ENCODE measurements around the gene SLC39A3. TPM values are rescaled to one million over a fixed set of nuclear protein-coding genes. Genes with fewer than 3 reads are reported as not detected.

Gene SLC39A3
- total RNA-seq, 1 experiment from 2014 or later: 39.1 TPM

GRCh38 chr19:2780284-2780683 lies 40.5 kb upstream of the SLC39A3 start:
- RAD21 ChIA-PET (ENCODE audit: low non-redundant PET in 1 of 2, low total read pairs in 2 of 2, uncharacterized antibody in 2 of 2, unreplicated experiment in 2 of 2): no interaction called here
- BruUV-seq (replicated peaks): no TSS peak
- Histone ChIP-seq H3K9ac (ENCODE audit: low read length) (no peak overlapping the region), H4K20me1 (ENCODE audit: insufficient read depth) (peaks cover 6% of the 10 kb centered on the region; the same call in 1 of the 2 replicates), H3K27me3 (ENCODE audit: insufficient read depth, low read length) (no peaks in the 10 kb centered on the region), H3K4me1 (ENCODE audit: control insufficient read depth in 1 of 2, insufficient read depth in 2 of 2, low read length in 2 of 2) (peaks cover 22 to 30% of the 10 kb centered on the region in 2 experiments), H3K9me2 (ENCODE audit: insufficient read depth) (no peaks in the 10 kb centered on the region), H2AFZ (ENCODE audit: low read depth, low read length, poor library complexity, severe bottlenecking) (no peak overlapping the region), H3K9me3 (ENCODE audit: control insufficient read depth in 1 of 2, insufficient read depth in 1 of 2, low read depth in 1 of 2, low read length in 2 of 2) (no peaks in the 10 kb centered on the region), H3K27ac (ENCODE audit: low read depth, low read length) (no peak overlapping the region), H3K79me2 (ENCODE audit: insufficient read depth, low read length) (peaks cover 79% of the 10 kb centered on the region), H3K36me3 (ENCODE audit: control insufficient read depth in 1 of 2, insufficient read depth in 2 of 2, low read length in 2 of 2) (peaks cover 5 to 23% of the 10 kb centered on the region in 2 experiments; a peak in 2 of 4 replicates), H3K4me3 (replicated peaks in 1 of 2; ENCODE audit: low read depth in 1 of 2, low read length in 2 of 2) (no peak overlapping the region), H3K4me2 (ENCODE audit: low read length) (no peak overlapping the region)
- intact Hi-C loops (cut with micrococcal nuclease): no loop called here
- CTCF ChIA-PET: no interaction called here
- POLR2A ChIA-PET: no interaction called here
- ATAC-seq (no peak), DNase-seq (ENCODE audit: low read depth, low spot score) (no peak)
- TF ChIP-seq ZBTB33 (IDR thresholded peaks at IDR 0.05; ENCODE audit: extremely low read depth, insufficient replicate concordance, low read length) (no peak), POLR2A (IDR thresholded peaks at IDR 0.05; ENCODE audit: borderline replicate concordance, extremely low read depth, insufficient read depth, insufficient read length) (no peak), JUND (IDR thresholded peaks at IDR 0.05) (no peak), EGR1 (IDR thresholded peaks at IDR 0.05; ENCODE audit: low read depth) (no peak)

GRCh38 chr19:2779121-2779740 lies 39.4 kb upstream of the SLC39A3 start:
- Histone ChIP-seq H3K4me3 (replicated peaks in 1 of 2; ENCODE audit: low read depth in 1 of 2, low read length in 2 of 2) (no peak overlapping the region), H3K4me1 (ENCODE audit: control insufficient read depth in 1 of 2, insufficient read depth in 2 of 2, low read length in 2 of 2) (peaks cover 15 to 22% of the 10 kb centered on the region in 2 experiments), H2AFZ (ENCODE audit: low read depth, low read length, poor library complexity, severe bottlenecking) (no peak overlapping the region), H3K27me3 (ENCODE audit: insufficient read depth, low read length) (no peaks in the 10 kb centered on the region), H4K20me1 (ENCODE audit: insufficient read depth) (peaks cover 6% of the 10 kb centered on the region; the same call in 1 of the 2 replicates), H3K27ac (ENCODE audit: low read depth, low read length) (no peak overlapping the region), H3K36me3 (ENCODE audit: control insufficient read depth in 1 of 2, insufficient read depth in 2 of 2, low read length in 2 of 2) (peaks cover 5 to 23% of the 10 kb centered on the region in 2 experiments; a peak in 2 of 4 replicates), H3K4me2 (ENCODE audit: low read length) (no peak overlapping the region), H3K9me3 (ENCODE audit: control insufficient read depth in 1 of 2, insufficient read depth in 1 of 2, low read depth in 1 of 2, low read length in 2 of 2) (no peaks in the 10 kb centered on the region), H3K9me2 (ENCODE audit: insufficient read depth) (no peaks in the 10 kb centered on the region), H3K9ac (ENCODE audit: low read length) (no peak overlapping the region), H3K79me2 (ENCODE audit: insufficient read depth, low read length) (peaks cover 89% of the 10 kb centered on the region)
- ChIA-PET POLR2A (no interaction called here), CTCF (no interaction called here), RAD21 (ENCODE audit: low non-redundant PET in 1 of 2, low total read pairs in 2 of 2, uncharacterized antibody in 2 of 2, unreplicated experiment in 2 of 2) (no interaction called here)
- intact Hi-C loops (cut with micrococcal nuclease): no loop called here
- ATAC-seq (no peak), DNase-seq (ENCODE audit: low read depth, low spot score) (no peak)
- no TSS peak for BruUV-seq (replicated peaks)
- no peak for TF ChIP-seq SRF (IDR thresholded peaks at IDR 0.05; ENCODE audit: low read depth)
- no peak for TF ChIP-seq CBX3 (IDR thresholded peaks at IDR 0.05; ENCODE audit: low read depth)
- no peak for TF ChIP-seq EGR1 (IDR thresholded peaks at IDR 0.05; ENCODE audit: low read depth)
- TF ChIP-seq ZFX (IDR thresholded peaks at IDR 0.05): no peak
- no peak for TF ChIP-seq YY1 (IDR thresholded peaks at IDR 0.05; ENCODE audit: extremely low read depth, insufficient replicate concordance, low read depth, low read length)
- TF ChIP-seq ATF3 (IDR thresholded peaks at IDR 0.05): no peak
- TF ChIP-seq MAX (IDR thresholded peaks at IDR 0.05): no peak
- no peak for TF ChIP-seq JUND (IDR thresholded peaks at IDR 0.05)
- no peak for TF ChIP-seq POLR2AphosphoS5 (IDR thresholded peaks at IDR 0.05; ENCODE audit: low read depth, low read length)
- no peak for TF ChIP-seq RAD21 (IDR thresholded peaks at IDR 0.05; ENCODE audit: low read depth)
- no peak for TF ChIP-seq SIN3A (IDR thresholded peaks at IDR 0.05; ENCODE audit: low read depth)
- no peak for TF ChIP-seq ELF1 (IDR thresholded peaks at IDR 0.05; ENCODE audit: borderline replicate concordance, low read depth)
- TF ChIP-seq EZH2 (IDR thresholded peaks at IDR 0.05): no peak
- no peak for TF ChIP-seq ZBTB33 (IDR thresholded peaks at IDR 0.05; ENCODE audit: extremely low read depth, insufficient replicate concordance, low read length)
- no peak for TF ChIP-seq EZH2phosphoT487 (IDR thresholded peaks at IDR 0.05; ENCODE audit: borderline replicate concordance)

Data from HCT116 (cell line).